HepG2 (cell line): Measurements from ENCODE around the gene SEMA3F. TPM values are rescaled to one million over a fixed set of nuclear protein-coding genes. Genes with fewer than 3 reads are reported as not detected.

Experiments used
- AHDC1 ChIP-seq: sonication (generic); formaldehyde crosslinking; IDR thresholded peaks from 2 replicates; pipeline ENCODE4 v1.5.1; 2020; ENCODE audit warnings: mild to moderate bottlenecking, missing genetic modification reagents, borderline replicate concordance
- ASH2L ChIP-seq: fragments of 300-600, 200-600 bp; sonication (generic); IDR thresholded peaks from 2 replicates; pipeline ENCODE4 v1.7.0; 2017; ENCODE audit warnings: low read depth, mild to moderate bottlenecking, moderate library complexity, mixed read lengths, low read length; ENCODE audit not compliant: insufficient read length
- CENPT ChIP-seq: sonication (generic); formaldehyde crosslinking; IDR thresholded peaks from 2 replicates; pipeline ENCODE4 v1.8.0; 2022; ENCODE audit warnings: low read depth, mild to moderate bottlenecking, moderate library complexity, missing genetic modification reagents
- HNRNPK ChIP-seq: fragments of 200-400 bp; formaldehyde crosslinking; IDR thresholded peaks from 2 replicates; pipeline ENCODE4 v1.6.1; 2018; ENCODE audit warnings: low read length, low read depth, moderate library complexity, mild to moderate bottlenecking; ENCODE audit not compliant: poor library complexity, severe bottlenecking
- IRF2 ChIP-seq: IDR thresholded peaks from 2 replicates; pipeline ENCODE4 v1.6.1; 2018; ENCODE audit warnings: missing genetic modification reagents, missing compliant biosample characterization
- JUN ChIP-seq: sonication (generic); formaldehyde crosslinking; IDR thresholded peaks from 2 replicates; pipeline ENCODE4 v1.4.0; 2020; ENCODE audit warnings: mild to moderate bottlenecking, missing genetic modification reagents
- KAT2B ChIP-seq: fragments of 150-350 bp; IDR thresholded peaks from 2 replicates; pipeline ENCODE4 v1.6.1; 2014; ENCODE audit warnings: low read depth, low read length, borderline replicate concordance
- MTA3 ChIP-seq: sonication (generic); formaldehyde crosslinking; IDR thresholded peaks from 2 replicates; pipeline ENCODE4 v1.4.0; 2020; ENCODE audit warnings: missing genetic modification reagents
- SIN3B ChIP-seq: fragments of 150-350 bp; IDR thresholded peaks from 2 replicates; pipeline ENCODE4 v1.6.1; 2014; ENCODE audit warnings: low read length
- SIX4 ChIP-seq: sonication (generic); formaldehyde crosslinking; IDR thresholded peaks from 2 replicates; pipeline ENCODE4 v1.4.0; 2020; ENCODE audit warnings: missing genetic modification reagents
- SYNCRIP ChIP-seq: fragments of 200-400 bp; formaldehyde crosslinking; IDR thresholded peaks from 2 replicates; pipeline ENCODE4 v1.6.1; 2018; ENCODE audit warnings: mild to moderate bottlenecking, low read depth, low read length; ENCODE audit not compliant: insufficient read depth
- TRIM22 ChIP-seq: fragments of 450-650 bp; IDR thresholded peaks from 2 replicates; pipeline ENCODE4 v1.6.1; 2017
- U2AF2 ChIP-seq: fragments of 200-400 bp; formaldehyde crosslinking; IDR thresholded peaks from 2 replicates; pipeline ENCODE4 v1.6.1; 2017; ENCODE audit warnings: low read depth, mild to moderate bottlenecking, low read length
- ZNF180 ChIP-seq: sonication (generic); formaldehyde crosslinking; IDR thresholded peaks from 2 replicates; pipeline ENCODE4 v1.4.0; 2020; ENCODE audit warnings: low read depth, missing genetic modification reagents, borderline replicate concordance
- ZNF362 ChIP-seq: sonication (generic); formaldehyde crosslinking; IDR thresholded peaks from 2 replicates; pipeline ENCODE4 v1.4.0; 2020; ENCODE audit warnings: missing genetic modification reagents, mild to moderate bottlenecking, borderline replicate concordance
- ZNF577 ChIP-seq: sonication (generic); formaldehyde crosslinking; IDR thresholded peaks from 2 replicates; pipeline ENCODE4 v1.4.0; 2020; ENCODE audit warnings: mild to moderate bottlenecking, low read depth, missing genetic modification reagents, borderline replicate concordance
- ZNF780A ChIP-seq: sonication (generic); formaldehyde crosslinking; IDR thresholded peaks from 2 replicates; pipeline ENCODE4 v1.8.0; 2022; ENCODE audit warnings: mild to moderate bottlenecking, missing genetic modification reagents, moderate library complexity
- ZSCAN12 ChIP-seq: sonication (generic); formaldehyde crosslinking; IDR thresholded peaks from 2 replicates; pipeline ENCODE4 v1.9.0; 2021; ENCODE audit warnings: mild to moderate bottlenecking, missing genetic modification reagents
- polyA plus RNA-seq, 8 experiments: library from polyadenylated mRNA; depleted of rRNA in 3 of 8; stranded (reverse) in 7 of 8; unstranded in 1 of 8; fragments of >200 nt; fragmentation: Illumina TruSeq in 4 of 8; extraction: Trizol in 4 of 8; gene quantifications; 2 replicates each; pipeline versions ENCODE4 v1.2.1 to v1.2.3, GENCODE V29; 2011 to 2016; ENCODE audit warnings: low read depth in 4 of 8, missing spikeins in 1 of 8, mixed read lengths in 1 of 8; ENCODE audit not compliant: insufficient read depth in 1 of 8
- total RNA-seq, 5 experiments: library from RNA; depleted of rRNA; stranded (reverse); fragments of >200 nt; fragmentation: Illumina TruSeq; extraction: Trizol; gene quantifications; 2 replicates each; pipeline ENCODE4 v1.2.3, GENCODE V29; 2016; ENCODE audit warnings: low read depth in 1 of 5
- TF ChIP-seq, protein P1 (sequence below): sonication (generic); formaldehyde crosslinking; IDR thresholded peaks from 2 replicates; pipeline ENCODE4 v1.4.0; 2020; ENCODE audit warnings: low read depth, mild to moderate bottlenecking, missing genetic modification reagents

SEMA3F gene
- total and polyA plus RNA-seq, 2 of the 13 experiments (the other 11 are each of a cell fraction or from before 2014, with no cell fraction given), result 7.6 to 17.2 TPM

GRCh38 chr3:50210510-50211367, 55.6 kb downstream of the SEMA3F start (continued):
- TF ChIP-seq SIX4 (CRISPR knock-in tag), result no peak
- peak; percentile 15; the same call in 1 of the 2 replicates for TF ChIP-seq ZNF362 (CRISPR knock-in tag)
- TF ChIP-seq MTA3, result no peak
- peak; percentile 68 for TF ChIP-seq ASH2L
- no peak for TF ChIP-seq CENPT
- peak; percentile 9; the same call in 1 of the 2 replicates for TF ChIP-seq KAT2B
- peak; percentile 82 for TF ChIP-seq JUN (CRISPR knock-in tag)
- no peak for TF ChIP-seq ZNF577 (CRISPR knock-in tag)
- TF ChIP-seq ZSCAN12, result no peak
- TF ChIP-seq ZNF180 (CRISPR knock-in tag), result no peak
- no peak for TF ChIP-seq TRIM22
- TF ChIP-seq SYNCRIP, result no peak
- TF ChIP-seq AHDC1 (CRISPR knock-in tag), result no peak
- peak; percentile 70; the same call in 1 of the 2 replicates for TF ChIP-seq ZNF780A (CRISPR knock-in tag)
- TF ChIP-seq U2AF2, result no peak
- TF ChIP-seq HNRNPK, result no peak
- TF ChIP-seq IRF2 (CRISPR knock-in tag), result 0 out of 2 replicates have a peak, but pooled peaks have one; percentile 8
- no peak for TF ChIP-seq SIN3B
- TF ChIP-seq, protein P1, sequence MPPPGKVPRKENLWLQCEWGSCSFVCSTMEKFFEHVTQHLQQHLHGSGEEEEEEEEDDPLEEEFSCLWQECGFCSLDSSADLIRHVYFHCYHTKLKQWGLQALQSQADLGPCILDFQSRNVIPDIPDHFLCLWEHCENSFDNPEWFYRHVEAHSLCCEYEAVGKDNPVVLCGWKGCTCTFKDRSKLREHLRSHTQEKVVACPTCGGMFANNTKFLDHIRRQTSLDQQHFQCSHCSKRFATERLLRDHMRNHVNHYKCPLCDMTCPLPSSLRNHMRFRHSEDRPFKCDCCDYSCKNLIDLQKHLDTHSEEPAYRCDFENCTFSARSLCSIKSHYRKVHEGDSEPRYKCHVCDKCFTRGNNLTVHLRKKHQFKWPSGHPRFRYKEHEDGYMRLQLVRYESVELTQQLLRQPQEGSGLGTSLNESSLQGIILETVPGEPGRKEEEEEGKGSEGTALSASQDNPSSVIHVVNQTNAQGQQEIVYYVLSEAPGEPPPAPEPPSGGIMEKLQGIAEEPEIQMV (CRISPR knock-in tag), result peak; percentile 46; the same call in 1 of the 2 replicates
